OCI-LY7 (cell line): ENCODE measurements around the gene TEX29. TPM values are rescaled to one million over a fixed set of nuclear protein-coding genes. Genes with fewer than 3 reads are reported as not detected.

ENCODE experiments used
- BruUV-seq: library from RNA; stranded (reverse); fragments of 400-500 nt; replicated peaks from 2 replicates; lab custom pipeline; 2021; lab: Mats Ljungman, UMichigan
- CTCF ChIA-PET: fragments of 300-600 bp; sonication (Branson Sonifier 250); formaldehyde crosslinking; loops from one replicate; lab custom pipeline; 2022; ENCODE audit warnings: antibody characterized with exemption; ENCODE audit not compliant: unreplicated experiment; lab: Charles Lee
- POLR2A ChIA-PET: fragments of 300-600 bp; sonication (Branson Sonifier 250); formaldehyde crosslinking; loops from one replicate; lab custom pipeline; 2022; ENCODE audit warnings: antibody characterized with exemption; lab: Charles Lee
- DNase-seq: peaks from one replicate; pipeline ENCODE4 v3.0.0-alpha.2; 2015; ENCODE audit warnings: low spot score
- H2AFZ ChIP-seq: fragments of 200-600 bp; sonication (generic), shearing (Covaris generic); 2 replicates; pipeline ENCODE4 v1.6.1; 2014; ENCODE audit warnings: mild to moderate bottlenecking, antibody characterized with exemption, low read length, moderate library complexity
- H3K27ac ChIP-seq: fragments of 200-600 bp; sonication (generic); 2 replicates; pipeline ENCODE4 v1.5.1; 2014; ENCODE audit warnings: mixed run types, low read depth, mild to moderate bottlenecking, moderate library complexity, low read length, inconsistent platforms; ENCODE audit not compliant: poor library complexity, severe bottlenecking
- H3K36me3 ChIP-seq: fragments of 200-600 bp; sonication (generic); 2 replicates; pipeline ENCODE4 v1.6.1; 2014; ENCODE audit warnings: mild to moderate bottlenecking, antibody characterized with exemption, low read length, moderate library complexity, mixed read lengths; ENCODE audit not compliant: insufficient read depth
- H3K4me1 ChIP-seq: fragments of 200-600 bp; sonication (generic); 2 replicates; pipeline ENCODE4 v1.5.1; 2014; ENCODE audit warnings: mild to moderate bottlenecking, low read length; ENCODE audit not compliant: insufficient read depth, poor library complexity, severe bottlenecking
- H3K4me2 ChIP-seq: fragments of 200-600 bp; sonication (generic); 2 replicates; pipeline ENCODE4 v1.6.1; 2014; ENCODE audit warnings: mild to moderate bottlenecking, low read length
- H3K4me3 ChIP-seq: fragments of 200-600 bp; sonication (generic); 2 replicates; pipeline ENCODE4 v1.5.1; 2014; ENCODE audit warnings: mild to moderate bottlenecking, low read depth, low read length; ENCODE audit not compliant: poor library complexity, severe bottlenecking
- H3K79me2 ChIP-seq: fragments of 200-600 bp; sonication (generic); 2 replicates; pipeline ENCODE4 v1.6.1; 2016; ENCODE audit warnings: low read depth, mild to moderate bottlenecking, low read length, moderate library complexity, mixed read lengths; ENCODE audit not compliant: insufficient read depth
- H3K9me2 ChIP-seq: fragments of 200-600 bp; sonication (generic); 2 replicates; pipeline ENCODE4 v1.6.1; 2016; ENCODE audit warnings: mild to moderate bottlenecking, low read length, mixed read lengths; ENCODE audit not compliant: insufficient read depth
- H3K9me3 ChIP-seq: fragments of 200-600 bp; sonication (generic); 2 replicates; pipeline ENCODE4 v1.6.1; 2014; ENCODE audit warnings: mild to moderate bottlenecking, mixed run types, low read length, mixed read lengths
- H4K20me1 ChIP-seq: fragments of 200-600 bp; sonication (generic); 2 replicates; pipeline ENCODE4 v1.6.1; 2014; ENCODE audit warnings: mild to moderate bottlenecking, antibody characterized with exemption, low read length, moderate library complexity, mixed read lengths; ENCODE audit not compliant: insufficient read depth
- CTCF ChIP-seq: fragments of 200-600 bp; sonication (generic); conservative IDR thresholded peaks from 2 replicates; pipeline ENCODE4 v1.5.1; 2014; ENCODE audit warnings: mild to moderate bottlenecking, antibody characterized with exemption, low read length, moderate library complexity, mixed read lengths
- EZH2phosphoT487 ChIP-seq: fragments of 200-600 bp; sonication (generic); IDR thresholded peaks from 2 replicates; pipeline ENCODE4 v1.6.1; 2018; ENCODE audit warnings: low read depth, borderline replicate concordance, mild to moderate bottlenecking, mixed run types, antibody characterized with exemption, low read length, moderate library complexity, mixed read lengths
- intact Hi-C: fragments of 100-400 bp; cut with micrococcal nuclease; formaldehyde crosslinking; loops from one replicate; pipeline ENCODE4 v1.10.0; 2022; ENCODE audit not compliant: unreplicated experiment
- total RNA-seq, 2 experiments: library from RNA; depleted of rRNA in 1 of 2; stranded (reverse); fragments of >200 nt in 1 of 2; shearing (Covaris generic) in 1 of 2; gene quantifications; 2 replicates each; pipeline ENCODE4 v1.2.3, GENCODE V29; 2014 to 2022

TEX29 gene
- total RNA-seq, 2 experiments from 2014 or later, result not detected

GRCh38 chr13:111317571-111318345, 2.7 kb upstream of the TEX29 start:
- no peaks in the 10 kb centered on the region for H3K9me3 ChIP-seq
- BruUV-seq, result no TSS peak
- ChIA-PET POLR2A (no interaction called here), CTCF (no interaction called here)
- H2AFZ ChIP-seq, result no peak overlapping the region
- H3K4me2 ChIP-seq, result no peak overlapping the region
- intact Hi-C loops, result no loop called here
- TF ChIP-seq EZH2phosphoT487 (no peak), CTCF (no peak)
- peaks cover 3% of the 10 kb centered on the region; the same call in 1 of the 2 replicates for H3K36me3 ChIP-seq
- no peak overlapping the region for H3K4me3 ChIP-seq
- H3K27ac ChIP-seq, result no peak overlapping the region
- no peaks in the 10 kb centered on the region for H3K9me2 ChIP-seq
- no peaks in the 10 kb centered on the region for H3K4me1 ChIP-seq
- H4K20me1 ChIP-seq, result no peaks in the 10 kb centered on the region
- DNase-seq, result no peak
- H3K79me2 ChIP-seq, result no peaks in the 10 kb centered on the region

- Histone ChIP-seq H3K4me3 (no peak overlapping the region), H3K36me3 (no peaks in the 10 kb centered on the region), H3K79me2 (no peaks in the 10 kb centered on the region), H3K9me2 (no peaks in the 10 kb centered on the region), H3K9me3 (no peaks in the 10 kb centered on the region), H3K4me2 (no peak overlapping the region), H3K27ac (no peak overlapping the region), H2AFZ (no peak overlapping the region), H4K20me1 (no peaks in the 10 kb centered on the region), H3K4me1 (no peaks in the 10 kb centered on the region)
- intact Hi-C loops, result no loop called here
- TF ChIP-seq CTCF (no peak), EZH2phosphoT487 (no peak)
- DNase-seq, result no peak
- no TSS peak for BruUV-seq
- CTCF ChIA-PET, result no interaction called here
- POLR2A ChIA-PET, result no interaction called here
Measured at GRCh38 chr13:111318386-111318785, 2.1 kb upstream of the TEX29 start.

GRCh38 chr13:111319521-111319920, 921 bp upstream of the TEX29 start:
- Histone ChIP-seq H3K4me1 (no peaks in the 10 kb centered on the region), H3K9me3 (no peaks in the 10 kb centered on the region), H3K9me2 (no peaks in the 10 kb centered on the region), H2AFZ (no peak overlapping the region), H3K4me2 (no peak overlapping the region), H3K4me3 (no peak overlapping the region), H3K27ac (no peak overlapping the region), H3K79me2 (no peaks in the 10 kb centered on the region), H3K36me3 (no peaks in the 10 kb centered on the region), H4K20me1 (no peaks in the 10 kb centered on the region)
- no TSS peak for BruUV-seq
- no peak for DNase-seq
- POLR2A ChIA-PET, result no interaction called here
- CTCF ChIA-PET, result no interaction called here
- intact Hi-C loops, result no loop called here
- TF ChIP-seq EZH2phosphoT487 (no peak), CTCF (no peak)
